ENCODE measurements around the gene LCN15.

The LCN15 gene

DNA sequence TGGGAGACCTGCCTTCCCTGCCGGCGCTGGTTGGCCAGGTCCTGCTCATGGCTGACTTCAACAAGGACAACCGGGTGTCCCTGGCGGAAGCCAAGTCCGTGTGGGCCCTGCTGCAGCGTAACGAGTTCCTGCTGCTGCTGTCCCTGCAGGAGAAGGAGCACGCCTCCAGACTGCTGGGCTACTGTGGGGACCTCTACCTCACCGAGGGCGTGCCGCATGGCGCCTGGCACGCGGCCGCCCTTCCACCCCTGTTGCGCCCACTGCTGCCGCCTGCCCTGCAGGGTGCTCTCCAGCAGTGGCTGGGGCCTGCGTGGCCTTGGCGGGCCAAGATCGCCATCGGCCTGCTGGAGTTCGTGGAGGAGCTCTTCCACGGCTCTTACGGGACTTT, 41.4 kb downstream of the LCN15 start (continued):
- TF ChIP-seq ZNF692 (tag by site-specific recombination; IDR thresholded peaks at IDR 0.05) (peak; percentile 75), ZIC2 (tag by site-specific recombination; IDR thresholded peaks at IDR 0.05) (peak; percentile 74), ZNF423 (tag by site-specific recombination; IDR thresholded peaks at IDR 0.05) (peak; percentile 24; the same call in 1 of the 2 replicates), ZNF623 (tag by site-specific recombination; IDR thresholded peaks at IDR 0.05) (no peak)
- TF ChIP-seq, protein P1, sequence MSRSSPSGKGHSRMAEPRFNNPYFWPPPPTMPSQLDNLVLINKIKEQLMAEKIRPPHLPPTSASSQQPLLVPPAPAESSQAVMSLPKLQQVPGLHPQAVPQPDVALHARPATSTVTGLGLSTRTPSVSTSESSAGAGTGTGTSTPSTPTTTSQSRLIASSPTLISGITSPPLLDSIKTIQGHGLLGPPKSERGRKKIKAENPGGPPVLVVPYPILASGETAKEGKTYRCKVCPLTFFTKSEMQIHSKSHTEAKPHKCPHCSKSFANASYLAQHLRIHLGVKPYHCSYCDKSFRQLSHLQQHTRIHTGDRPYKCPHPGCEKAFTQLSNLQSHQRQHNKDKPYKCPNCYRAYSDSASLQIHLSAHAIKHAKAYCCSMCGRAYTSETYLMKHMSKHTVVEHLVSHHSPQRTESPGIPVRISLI (tag by site-specific recombination; IDR thresholded peaks at IDR 0.05), result no peak

GRCh38 chr9:136722093-136722968, 42.0 kb downstream of the LCN15 start:
- CTCF ChIA-PET, result interaction anchor here (0.6 to 1.6 kb wide), 2 partner anchors 28 to 36 kb away, joined by 3 to 4 read pairs; partner anchors contain the start of gene LCN8
- TF ChIP-seq ZBTB7A (tag by site-specific recombination; IDR thresholded peaks at IDR 0.05; ENCODE audit: low read depth) (no peak), ZNF112 (tag by site-specific recombination; IDR thresholded peaks at IDR 0.05) (no peak), BCL11B (tag by site-specific recombination; IDR thresholded peaks at IDR 0.05; ENCODE audit: low read depth) (peak; percentile 48; the same call in 1 of the 2 replicates), IKZF3 (tag by site-specific recombination; IDR thresholded peaks at IDR 0.05) (no peak), ZXDB (tag by site-specific recombination; IDR thresholded peaks at IDR 0.05) (no peak), ZNF768 (tag by site-specific recombination; IDR thresholded peaks at IDR 0.05) (no peak), ZNF830 (tag by site-specific recombination; IDR thresholded peaks at IDR 0.05; ENCODE audit: low read depth) (no peak), ZNF692 (tag by site-specific recombination; IDR thresholded peaks at IDR 0.05) (no peak), ZNF214 (tag by site-specific recombination; IDR thresholded peaks at IDR 0.05; ENCODE audit: borderline replicate concordance) (no peak), ZNF513 (tag by site-specific recombination; IDR thresholded peaks at IDR 0.05) (no peak), CTCF (tag by site-specific recombination; IDR thresholded peaks at IDR 0.05) (no peak), BCL11A (tag by site-specific recombination; IDR thresholded peaks at IDR 0.05; ENCODE audit: low read depth) (0 out of 2 replicates have a peak, but pooled peaks have one; percentile 10), ZNF426 (tag by site-specific recombination; IDR thresholded peaks at IDR 0.05) (no peak), HIC1 (tag by site-specific recombination; IDR thresholded peaks at IDR 0.05) (peak; percentile 81; the same call in 1 of the 2 replicates), ZNF555 (tag by site-specific recombination; conservative IDR thresholded peaks at IDR 0.05) (no peak), ZNF473 (tag by site-specific recombination; IDR thresholded peaks at IDR 0.05) (no peak), ZNF777 (tag by site-specific recombination; IDR thresholded peaks at IDR 0.05; ENCODE audit: borderline replicate concordance) (no peak)
- Histone ChIP-seq H3K4me3 (ENCODE audit: low read depth, low read length) (no peak overlapping the region), H3K4me1 (ENCODE audit: control insufficient read depth, insufficient read depth, low read length) (no peaks in the 10 kb centered on the region; the same call in 1 of the 2 replicates), H3K36me3 (ENCODE audit: control insufficient read depth in 2 of 2, insufficient read depth in 1 of 2, low read length in 2 of 2) (peaks cover 0 to 74% of the 10 kb centered on the region in 2 experiments; a peak in 2 of 3 replicates), H3K27ac (ENCODE audit: extremely low read depth, low read depth, low read length) (no peak overlapping the region), H3K9me3 (ENCODE audit: control insufficient read depth, insufficient read depth, low read depth, low read length) (no peaks in the 10 kb centered on the region)
- POLR2A ChIA-PET, result interaction anchor here (3.8 kb wide), 1 partner anchor 9 kb away, joined by 25 read pairs; the partner anchor contains the start of gene DIPK1B

Data from HEK293 (cell line).